ENCODE results near the gene SV2C. TPM values are rescaled to one million over a fixed set of nuclear protein-coding genes. Genes with fewer than 3 reads are reported as not detected.
"Not testable (repeated sequence)": the region's sequence is repeated elsewhere in the genome, so short reads cannot be mapped to it uniquely, and the experiment has no call there.

Gene SV2C, protein sequence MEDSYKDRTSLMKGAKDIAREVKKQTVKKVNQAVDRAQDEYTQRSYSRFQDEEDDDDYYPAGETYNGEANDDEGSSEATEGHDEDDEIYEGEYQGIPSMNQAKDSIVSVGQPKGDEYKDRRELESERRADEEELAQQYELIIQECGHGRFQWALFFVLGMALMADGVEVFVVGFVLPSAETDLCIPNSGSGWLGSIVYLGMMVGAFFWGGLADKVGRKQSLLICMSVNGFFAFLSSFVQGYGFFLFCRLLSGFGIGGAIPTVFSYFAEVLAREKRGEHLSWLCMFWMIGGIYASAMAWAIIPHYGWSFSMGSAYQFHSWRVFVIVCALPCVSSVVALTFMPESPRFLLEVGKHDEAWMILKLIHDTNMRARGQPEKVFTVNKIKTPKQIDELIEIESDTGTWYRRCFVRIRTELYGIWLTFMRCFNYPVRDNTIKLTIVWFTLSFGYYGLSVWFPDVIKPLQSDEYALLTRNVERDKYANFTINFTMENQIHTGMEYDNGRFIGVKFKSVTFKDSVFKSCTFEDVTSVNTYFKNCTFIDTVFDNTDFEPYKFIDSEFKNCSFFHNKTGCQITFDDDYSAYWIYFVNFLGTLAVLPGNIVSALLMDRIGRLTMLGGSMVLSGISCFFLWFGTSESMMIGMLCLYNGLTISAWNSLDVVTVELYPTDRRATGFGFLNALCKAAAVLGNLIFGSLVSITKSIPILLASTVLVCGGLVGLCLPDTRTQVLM
- polyA plus RNA-seq (ENCODE audit: insufficient read length), result not detected

GRCh38 chr5:76082772-76083554 lies at the start of gene SV2C:
Gene SV2C, plus strand, starts transcription at chr5:76083383. Its CDS starts 48,368 bp downstream, at chr5:76131751.
- DNase-seq, result no peak

DNA sequence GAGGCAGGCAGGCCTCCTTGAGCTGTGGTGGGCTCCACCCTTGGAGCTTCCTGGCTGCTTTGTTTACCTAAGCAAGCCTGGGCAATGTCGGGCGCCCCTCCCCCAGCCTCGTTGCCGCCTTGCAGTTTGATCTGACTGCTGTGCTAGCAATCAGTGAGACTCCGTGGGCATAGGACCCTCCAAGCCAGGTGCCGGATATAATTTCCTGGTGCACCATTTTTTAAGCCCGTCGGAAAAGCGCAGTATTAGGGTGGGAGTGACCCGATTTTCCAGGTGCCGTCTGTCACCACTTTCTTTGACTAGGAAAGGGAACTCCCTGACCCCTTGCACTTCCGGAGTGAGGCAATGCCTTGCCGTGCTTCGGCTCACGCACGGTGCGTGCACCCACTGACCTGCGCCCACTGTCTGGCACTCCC lies 45.4 kb upstream of the SV2C start:
- not testable (repeated sequence) for DNase-seq

GRCh38 chr5:76038212-76038611 lies 45.0 kb upstream of the SV2C start:
- DNase-seq, result no peak

- no peak for DNase-seq
These were observed 42.4 kb upstream of the SV2C start for GRCh38 chr5:76040806-76041205.

GRCh38 chr5:76041863-76042262 lies 41.3 kb upstream of the SV2C start:
- no peak for DNase-seq

- no peak for DNase-seq
These were observed 36.4 kb upstream of the SV2C start for GRCh38 chr5:76046741-76047140.

DNA sequence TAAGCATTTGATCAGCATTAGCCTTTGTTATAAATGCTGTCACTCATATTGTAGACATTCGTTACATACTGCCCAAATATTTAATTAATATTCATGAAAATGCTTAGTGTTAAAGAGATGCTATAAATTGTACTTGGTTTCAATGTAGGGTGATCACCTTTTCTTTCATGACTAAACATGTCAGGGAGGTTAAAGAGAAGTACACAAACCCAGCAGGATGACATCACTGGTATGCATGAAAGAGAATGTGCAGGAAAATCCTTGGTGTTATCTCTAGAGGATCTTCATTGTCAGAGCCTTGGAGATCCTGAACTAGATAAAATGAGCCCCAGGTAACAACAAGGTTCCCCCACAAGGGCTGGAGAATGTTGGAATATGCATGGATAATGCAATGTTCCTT lies 33.0 kb upstream of the SV2C start:
- DNase-seq, result no peak

- no peak for DNase-seq
These were observed 20.6 kb upstream of the SV2C start for GRCh38 chr5:76062502-76063041.

DNA sequence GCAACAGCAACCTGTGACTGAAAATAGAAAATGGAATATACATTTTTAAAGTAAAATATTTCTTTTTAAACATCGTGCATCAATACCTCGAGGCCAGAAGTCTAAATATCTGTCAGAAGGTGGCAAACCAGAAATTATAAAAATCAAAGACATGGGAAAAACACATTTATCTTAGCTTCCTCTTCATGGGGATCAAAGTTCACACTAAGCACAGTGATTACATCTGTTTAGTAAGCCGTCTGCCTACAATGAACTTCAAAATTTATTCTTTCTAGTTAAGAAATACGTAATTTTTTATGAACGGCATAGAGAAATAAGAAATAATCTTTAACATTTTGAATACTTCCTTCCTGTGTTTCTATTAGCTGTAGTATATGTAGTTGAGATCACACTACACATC lies 17.9 kb upstream of the SV2C start:
- DNase-seq, result no peak

GRCh38 chr5:76069061-76069735 lies 14.0 kb upstream of the SV2C start:
- DNase-seq, result no peak

- no peak for DNase-seq
These were observed 8.6 kb upstream of the SV2C start for GRCh38 chr5:76074487-76075065.

- no peak for DNase-seq
These were observed 1.1 kb upstream of the SV2C start for GRCh38 chr5:76081811-76082771.

DNA sequence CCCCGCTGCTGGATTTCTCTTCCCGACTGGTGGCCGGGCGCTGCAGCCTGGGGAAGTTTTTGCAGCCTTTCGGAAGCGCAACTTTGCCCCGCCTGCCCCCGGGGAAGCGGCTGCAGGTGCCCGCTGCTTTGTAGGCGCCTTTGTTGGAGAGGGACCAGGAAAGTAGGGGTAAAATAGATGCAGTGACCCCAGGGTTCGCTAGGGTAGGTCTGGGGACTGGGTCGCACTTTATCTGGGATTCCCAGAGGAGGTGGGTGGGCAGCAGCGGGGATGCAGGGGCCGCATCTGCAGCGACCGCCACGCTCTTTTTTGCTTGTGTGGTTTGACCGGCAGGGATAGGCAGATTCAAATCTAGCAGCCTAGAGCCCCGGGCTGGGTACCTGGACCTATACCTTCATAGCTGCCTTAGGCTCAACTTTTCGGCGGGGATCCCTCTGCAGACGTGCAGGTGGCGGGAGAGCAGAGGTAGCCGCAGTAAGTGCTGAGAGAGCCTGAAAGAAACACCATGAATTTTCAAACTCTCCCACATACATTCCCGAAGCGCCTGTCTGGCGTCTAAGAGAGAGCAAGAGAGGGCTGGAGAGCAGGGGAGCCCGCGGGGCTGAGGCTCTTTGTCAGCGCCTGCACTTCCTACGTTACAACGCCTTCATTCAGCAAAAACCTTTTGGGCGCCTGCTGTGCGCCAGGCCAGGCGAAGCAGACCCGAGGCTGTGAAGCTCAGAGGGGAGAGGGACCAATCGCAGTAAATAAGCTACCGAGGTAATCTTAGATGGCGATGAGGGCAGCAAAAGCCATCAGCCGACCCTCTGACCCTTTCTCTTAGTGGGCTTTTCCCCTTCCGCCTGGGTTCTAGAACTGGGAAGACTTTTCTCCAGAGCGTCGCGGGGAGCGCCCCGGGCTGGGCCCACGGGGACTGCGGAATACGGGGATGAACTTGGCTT lies 642 bp downstream of the SV2C start:
- DNase-seq, result no peak

GRCh38 chr5:76084496-76085242 lies 1.5 kb downstream of the SV2C start:
- no peak for DNase-seq

DNA sequence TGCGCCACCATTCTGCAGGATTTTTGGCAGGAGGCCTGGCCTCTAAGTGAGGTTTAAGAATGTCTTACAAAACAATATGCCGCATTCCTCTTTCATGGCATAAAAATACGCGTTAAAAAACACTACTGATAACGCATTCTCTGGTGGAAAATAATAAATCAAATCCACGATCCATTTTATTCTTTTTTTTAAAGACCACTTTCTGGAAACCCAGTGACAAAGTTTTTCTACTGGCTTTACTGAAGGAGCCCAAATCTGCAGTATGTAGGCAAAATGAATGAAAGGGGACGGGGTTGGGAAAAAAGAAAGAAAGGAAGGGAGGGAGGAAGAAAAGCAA lies 2.0 kb downstream of the SV2C start:
- no peak for DNase-seq

DNA sequence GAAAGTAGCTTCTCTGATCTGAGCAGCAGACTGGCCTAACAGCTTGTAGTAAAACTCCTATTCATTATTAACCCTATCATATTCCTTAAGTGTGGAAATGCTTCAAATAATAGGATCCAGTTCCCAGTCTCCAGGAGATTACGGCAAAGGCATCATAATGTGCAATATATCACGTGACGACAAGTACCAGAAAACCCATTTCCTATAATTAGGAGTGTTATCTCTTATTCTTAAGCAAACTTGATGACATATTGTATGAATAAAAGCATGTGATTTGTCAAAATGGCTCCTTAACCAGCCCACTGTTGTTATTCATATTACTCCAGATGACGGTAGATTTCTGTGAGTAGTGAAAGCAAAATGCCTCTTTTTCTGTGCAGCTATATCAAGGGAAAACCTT lies 2.9 kb downstream of the SV2C start:
- DNase-seq, result no peak

DNA sequence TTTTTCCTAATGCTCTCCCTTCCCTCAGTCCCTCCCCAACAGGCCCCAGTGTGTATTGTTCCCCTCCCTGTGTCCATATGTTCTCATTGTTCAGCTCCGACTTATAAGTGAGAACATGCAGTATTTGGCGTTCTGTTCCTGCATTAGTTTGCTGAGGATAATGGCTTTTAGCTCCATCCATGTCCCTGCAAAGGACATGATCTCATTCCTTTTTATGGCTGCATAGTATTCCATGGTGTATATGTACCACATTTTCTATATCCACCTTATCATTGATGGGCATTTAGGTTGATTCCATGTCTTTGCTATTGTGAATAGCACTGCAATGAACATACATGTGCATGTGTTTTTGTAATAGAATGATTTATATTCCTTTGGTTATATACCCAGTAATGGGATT lies 6.0 kb downstream of the SV2C start:
- DNase-seq, result not testable (repeated sequence)

- no peak for DNase-seq
These were observed 8.2 kb downstream of the SV2C start for GRCh38 chr5:76091351-76091750.

GRCh38 chr5:76099286-76099702 lies 16.1 kb downstream of the SV2C start:
- DNase-seq, result no peak

Data from hindlimb muscle (tissue), 1 donor.